Spleen (tissue), 7 donors: ENCODE data around the gene TMEM267.

Experiments
- POLR2A ChIP-seq, 3 donors: fragments of 450-650 bp; IDR thresholded peaks; one replicate each; pipeline ENCODE4 v1.5.1; 2017; ENCODE audit warnings: antibody characterized with exemption in 3 of 3, mild to moderate bottlenecking in 1 of 3
- POLR2AphosphoS5 ChIP-seq, 3 donors: sonication (generic); formaldehyde crosslinking; IDR thresholded peaks; one replicate each; pipeline ENCODE4 v1.5.1; 2017; ENCODE audit warnings: antibody characterized with exemption in 3 of 3
- TF ChIP-seq, protein P1 (sequence below), 11 experiments: fragments of 200-600 bp in 7 of 11; fragments of 450-650 bp in 4 of 11; sonication (generic) in 4 of 11; IDR thresholded peaks in 8 of 11; conservative IDR thresholded peaks in 3 of 11; 1 replicate in 7 of 11; 2 replicates in 4 of 11; pipeline versions ENCODE4 v1.4.0 to v1.8.0; 2016 to 2021; ENCODE audit warnings: antibody characterized with exemption in 11 of 11, inconsistent platforms in 4 of 11, mild to moderate bottlenecking in 1 of 11
- donor health status: DM: no; HTN: no; CAD: no; lungs with moderate emphysema.
- donor health status: DM: no; HTN: no; CAD: no.
- donor health status: DM: no; HTN: no; CAD: no.

DNA sequence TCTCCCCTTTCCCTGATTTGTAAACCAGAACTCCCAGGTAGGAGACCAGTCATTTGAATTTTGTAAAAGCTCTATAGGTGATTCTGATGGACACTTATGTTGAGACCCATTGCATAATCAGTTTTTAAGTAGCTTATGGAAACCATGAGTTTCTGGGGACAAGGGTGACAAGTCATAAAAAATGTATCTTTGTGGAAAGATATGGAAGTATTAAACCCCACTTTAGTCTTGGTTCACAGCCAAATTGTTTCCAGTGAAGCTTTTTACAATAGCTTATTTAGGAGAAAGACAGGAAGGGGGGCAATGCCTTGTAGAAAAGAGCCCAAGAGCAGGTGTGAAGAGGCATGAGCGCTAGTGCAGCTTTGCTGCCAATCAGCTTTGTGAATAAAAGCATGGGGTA, 71.0 kb downstream of the TMEM267 start:
- TF ChIP-seq, protein P1, sequence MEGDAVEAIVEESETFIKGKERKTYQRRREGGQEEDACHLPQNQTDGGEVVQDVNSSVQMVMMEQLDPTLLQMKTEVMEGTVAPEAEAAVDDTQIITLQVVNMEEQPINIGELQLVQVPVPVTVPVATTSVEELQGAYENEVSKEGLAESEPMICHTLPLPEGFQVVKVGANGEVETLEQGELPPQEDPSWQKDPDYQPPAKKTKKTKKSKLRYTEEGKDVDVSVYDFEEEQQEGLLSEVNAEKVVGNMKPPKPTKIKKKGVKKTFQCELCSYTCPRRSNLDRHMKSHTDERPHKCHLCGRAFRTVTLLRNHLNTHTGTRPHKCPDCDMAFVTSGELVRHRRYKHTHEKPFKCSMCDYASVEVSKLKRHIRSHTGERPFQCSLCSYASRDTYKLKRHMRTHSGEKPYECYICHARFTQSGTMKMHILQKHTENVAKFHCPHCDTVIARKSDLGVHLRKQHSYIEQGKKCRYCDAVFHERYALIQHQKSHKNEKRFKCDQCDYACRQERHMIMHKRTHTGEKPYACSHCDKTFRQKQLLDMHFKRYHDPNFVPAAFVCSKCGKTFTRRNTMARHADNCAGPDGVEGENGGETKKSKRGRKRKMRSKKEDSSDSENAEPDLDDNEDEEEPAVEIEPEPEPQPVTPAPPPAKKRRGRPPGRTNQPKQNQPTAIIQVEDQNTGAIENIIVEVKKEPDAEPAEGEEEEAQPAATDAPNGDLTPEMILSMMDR (IDR thresholded peaks at IDR 0.05 in 8 of 11, conservative IDR thresholded peaks at IDR 0.05 in 3 of 11) = no peak
- TF ChIP-seq POLR2A (IDR thresholded peaks at IDR 0.05) (no peak), POLR2AphosphoS5 (IDR thresholded peaks at IDR 0.05) (no peak)
